A673 (cell line): ENCODE results near the gene EYS.

Experiments
- CTCF ChIP-seq: fragments of 300-800, 200-600 bp; sonication (generic); conservative IDR thresholded peaks from 2 replicates; pipeline ENCODE4 v1.5.1; 2017; ENCODE audit warnings: low read depth, mild to moderate bottlenecking, antibody characterized with exemption, low read length, moderate library complexity, mixed read lengths
- EZH2 ChIP-seq: fragments of 200-600 bp; sonication (generic); IDR thresholded peaks from 2 replicates; pipeline ENCODE4 v1.6.1; 2017; ENCODE audit warnings: borderline replicate concordance, low read depth, mild to moderate bottlenecking, mixed read lengths, antibody characterized with exemption, low read length; ENCODE audit not compliant: poor library complexity, severe bottlenecking

GRCh38 chr6:64777941-64778785 is 928.9 kb downstream of the EYS start:
- no peak for TF ChIP-seq CTCF
- TF ChIP-seq EZH2 = no peak
